Kidney tubule cell (primary cell): ENCODE data around the gene RASGEF1B.

Experiments used
- DNase-seq: peaks from one replicate; pipeline ENCODE4 v3.0.0-alpha.2; 2018; ENCODE audit warnings: low spot score

The RASGEF1B gene

DNA sequence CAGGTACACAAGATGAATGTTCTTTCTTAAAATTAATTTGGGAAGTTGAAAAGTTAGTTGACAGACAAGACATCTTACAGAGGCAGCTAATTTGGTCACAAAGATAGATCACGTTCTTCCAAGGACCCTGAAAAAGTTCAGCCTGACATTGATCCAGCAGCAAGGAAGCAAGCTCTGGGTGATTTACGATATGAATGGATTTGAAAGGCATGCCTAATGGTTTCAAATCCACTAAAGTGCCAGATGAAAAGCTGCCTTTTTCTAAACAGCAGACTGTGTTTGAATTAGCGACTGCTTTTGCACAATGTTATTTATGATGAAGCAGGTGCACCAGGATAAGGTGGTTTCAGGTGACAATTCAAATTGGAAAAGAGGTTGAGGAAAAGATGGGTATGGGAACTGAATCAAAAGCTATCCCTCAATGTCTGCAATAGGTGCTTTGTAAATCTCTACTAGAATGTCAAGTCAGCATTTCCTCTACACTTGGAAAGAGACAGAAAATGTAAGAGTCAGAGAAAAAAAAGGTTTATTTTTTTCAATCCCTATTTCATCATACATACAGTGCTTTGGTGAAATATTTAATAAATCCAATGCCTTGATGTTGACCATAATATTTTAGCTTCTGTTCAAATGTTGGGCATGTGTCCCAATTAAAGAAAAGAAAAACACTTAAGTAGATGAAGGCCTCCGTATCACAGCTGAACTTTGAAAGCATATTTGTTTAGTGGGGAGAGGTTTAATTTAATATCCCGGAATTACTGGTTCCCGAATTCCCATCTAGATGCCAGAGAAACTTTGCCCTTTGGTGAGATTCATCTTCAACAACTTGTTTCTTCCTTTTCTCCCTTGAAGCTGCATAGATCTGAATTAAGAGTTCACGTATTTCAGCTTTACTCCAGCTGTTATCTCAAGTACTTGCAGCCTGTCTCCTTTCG lies 6.0 kb downstream of the RASGEF1B start:
- DNase-seq = no peak

DNA sequence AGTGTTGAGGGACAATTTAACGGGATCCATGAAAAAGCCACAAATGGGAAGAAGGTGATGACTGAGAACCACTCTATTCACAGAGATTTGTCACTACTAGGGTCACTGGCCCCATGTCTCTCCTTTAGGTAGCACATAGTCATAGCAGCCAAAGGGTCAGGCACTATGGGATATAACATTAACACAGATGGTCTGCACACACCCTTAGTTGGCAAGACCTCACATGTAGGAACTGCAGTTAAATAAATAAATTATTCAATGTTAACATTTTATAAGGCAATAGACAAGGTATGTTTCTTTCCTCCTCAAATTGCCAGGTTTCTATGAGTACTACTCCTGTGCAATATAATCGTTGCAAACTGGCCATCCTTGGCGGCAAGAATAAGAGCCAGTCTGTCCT lies 10.9 kb downstream of the RASGEF1B start:
- DNase-seq = no peak

DNA sequence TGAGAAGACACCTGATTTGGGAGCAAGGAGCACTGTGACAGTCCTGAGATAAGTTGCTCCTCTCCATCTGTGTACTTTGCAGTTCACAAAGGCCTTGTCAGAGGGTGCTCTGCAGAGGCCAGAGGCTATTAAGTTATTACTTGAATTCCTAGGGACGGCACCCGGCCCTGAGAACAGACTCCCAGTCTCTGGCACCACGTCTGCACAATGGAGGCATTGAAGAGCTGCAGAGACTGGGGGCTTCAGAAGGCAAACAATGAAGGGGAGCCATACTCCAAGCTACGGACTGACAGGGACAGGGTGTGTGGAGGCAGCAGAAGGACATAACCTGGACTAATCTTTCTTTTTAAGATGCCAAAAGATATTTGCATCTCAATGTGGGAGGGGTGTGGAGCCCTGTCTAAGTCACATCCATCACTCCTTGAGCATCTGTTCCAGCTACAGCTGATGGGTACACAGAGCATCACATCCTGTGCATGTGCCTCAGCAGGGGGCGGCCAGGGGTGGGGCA lies 11.5 kb downstream of the RASGEF1B start:
- DNase-seq = no peak

DNA sequence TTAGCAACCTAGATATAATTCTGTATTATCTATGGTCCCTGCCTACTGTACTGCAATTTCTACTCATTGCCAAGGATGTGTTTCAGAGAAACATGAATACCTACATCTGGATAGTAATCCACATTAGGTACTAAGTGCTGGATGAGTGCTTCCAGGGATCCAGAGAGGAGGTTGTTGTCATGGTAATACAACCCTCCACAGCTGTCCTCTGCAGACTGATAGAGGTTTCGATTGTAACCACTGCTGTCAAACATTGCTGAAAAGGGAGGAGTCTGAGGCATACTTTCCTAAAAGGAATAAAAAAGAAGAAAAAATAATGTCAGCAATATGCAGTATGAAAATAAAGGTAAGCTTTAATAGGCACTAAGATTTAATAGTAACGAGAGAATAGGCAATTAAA lies 12.5 kb downstream of the RASGEF1B start:
- DNase-seq = no peak

DNA sequence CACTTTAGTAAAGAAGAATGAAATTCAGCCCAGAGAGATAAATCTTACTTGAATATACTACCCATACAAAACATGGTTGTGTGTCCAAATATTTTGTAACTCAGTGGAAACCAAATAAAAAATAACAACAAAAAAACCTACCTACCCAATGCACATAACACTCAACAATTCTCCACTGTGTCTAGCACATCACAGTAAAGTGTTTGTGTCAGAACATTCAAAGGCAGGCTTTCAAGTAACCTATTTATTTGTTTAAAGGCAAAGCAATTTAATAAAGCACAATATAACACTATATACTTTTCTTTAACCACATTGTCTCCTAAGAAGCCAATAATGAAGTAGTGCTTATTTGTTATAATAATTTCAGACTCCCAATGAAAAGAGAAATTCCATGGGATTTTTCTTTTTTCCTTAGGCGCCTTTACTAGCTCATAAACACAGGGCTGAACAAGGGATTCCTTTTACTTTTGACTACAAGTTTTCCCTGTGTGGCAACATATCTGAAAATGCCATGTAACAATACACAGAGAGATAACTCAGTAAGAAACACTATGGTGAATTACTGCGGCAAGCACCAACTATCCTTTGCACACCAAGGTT lies 13.7 kb downstream of the RASGEF1B start:
- no peak for DNase-seq

DNA sequence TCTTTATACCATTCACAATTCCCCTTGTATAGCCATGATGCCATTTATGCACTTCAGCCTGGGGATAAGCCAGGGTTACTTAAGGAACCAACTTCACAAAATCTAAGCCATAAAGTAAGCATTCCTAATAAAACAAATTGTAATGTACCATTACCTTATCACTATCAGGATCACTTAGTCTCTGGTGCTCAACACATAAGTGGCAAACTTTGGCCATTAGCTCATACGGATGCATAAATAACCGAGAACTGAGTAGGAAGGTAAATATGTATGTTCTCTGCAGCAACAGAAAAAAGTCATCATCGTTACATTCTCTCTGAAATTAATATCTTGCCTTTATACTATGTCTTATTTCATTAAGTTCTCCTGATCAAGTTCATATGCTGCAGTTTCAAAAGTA lies 14.4 kb downstream of the RASGEF1B start:
- no peak for DNase-seq

DNA sequence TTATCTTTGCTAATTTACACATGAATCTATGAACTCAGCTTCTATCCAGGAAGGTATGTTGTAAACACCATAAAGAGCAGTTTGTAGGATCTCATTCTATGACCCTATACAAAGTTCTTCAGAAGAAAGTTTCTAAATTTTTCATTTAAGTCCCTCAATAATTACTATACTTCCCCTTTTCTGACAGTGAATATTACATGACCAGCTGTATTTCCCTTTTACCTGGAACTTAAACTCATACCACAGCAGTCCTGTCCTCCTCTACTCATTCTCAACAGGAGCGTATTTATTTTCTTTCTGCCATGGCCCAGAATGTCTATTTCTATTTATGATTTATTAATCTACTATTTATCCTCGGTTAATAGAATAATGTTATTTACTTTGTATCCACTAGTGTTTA lies 15.8 kb downstream of the RASGEF1B start:
- no peak for DNase-seq

DNA sequence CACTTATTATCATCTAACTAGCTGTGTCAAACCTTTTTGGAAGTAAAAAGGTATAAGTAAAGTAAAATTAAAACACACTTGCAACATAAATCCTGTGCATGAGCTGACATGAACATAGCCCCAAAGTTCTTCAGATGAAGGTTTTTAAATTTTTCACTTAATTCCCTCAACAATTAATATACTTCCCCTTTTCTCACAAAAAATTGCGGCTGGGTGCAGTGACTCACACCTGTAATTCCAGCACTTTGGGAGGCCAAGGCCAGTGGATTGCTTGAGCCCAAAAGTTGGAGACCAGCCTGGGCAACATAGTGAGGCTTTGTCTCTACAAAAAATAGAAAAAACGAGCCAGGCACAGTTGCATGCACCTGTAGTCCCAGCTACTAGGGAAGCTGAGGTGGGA lies 16.8 kb downstream of the RASGEF1B start:
- no peak for DNase-seq

DNA sequence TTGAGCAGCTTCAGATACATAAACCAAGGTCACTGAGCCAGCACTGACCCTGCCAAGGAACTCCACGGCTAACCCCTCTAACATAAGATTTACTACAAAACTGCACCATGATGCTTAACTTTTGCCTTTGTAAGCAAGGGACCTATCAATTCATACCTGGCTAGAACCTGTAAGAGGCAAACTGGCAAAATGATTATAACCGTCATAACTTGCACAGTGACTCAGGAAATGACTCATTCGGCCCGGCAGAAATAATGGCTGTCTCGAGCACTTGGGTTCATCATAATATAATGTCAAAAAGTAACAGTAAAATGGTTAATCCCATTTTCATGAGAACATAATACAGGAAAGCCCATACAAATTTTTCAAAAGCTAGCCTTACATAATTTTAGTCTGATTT lies 17.2 kb downstream of the RASGEF1B start:
- DNase-seq = peak; percentile 38

DNA sequence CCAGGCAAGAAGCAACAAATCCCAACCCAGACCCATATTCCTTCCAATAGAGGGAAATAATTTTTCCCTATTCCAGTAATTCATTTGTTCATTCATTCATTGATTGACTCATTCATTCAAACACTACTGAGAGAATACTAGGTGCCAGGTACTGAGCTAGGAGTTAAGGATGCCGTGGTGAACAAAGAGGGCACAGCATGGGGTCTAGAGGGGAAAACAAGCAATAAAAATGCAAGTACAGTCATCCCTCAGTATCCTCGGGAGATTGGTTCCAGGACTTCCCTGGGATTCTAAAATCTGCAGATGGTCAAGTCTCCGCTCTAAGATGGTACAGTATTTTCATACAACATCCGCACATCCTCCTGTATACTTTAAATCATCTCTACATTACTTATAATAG lies 18.7 kb downstream of the RASGEF1B start:
- no peak for DNase-seq

DNA sequence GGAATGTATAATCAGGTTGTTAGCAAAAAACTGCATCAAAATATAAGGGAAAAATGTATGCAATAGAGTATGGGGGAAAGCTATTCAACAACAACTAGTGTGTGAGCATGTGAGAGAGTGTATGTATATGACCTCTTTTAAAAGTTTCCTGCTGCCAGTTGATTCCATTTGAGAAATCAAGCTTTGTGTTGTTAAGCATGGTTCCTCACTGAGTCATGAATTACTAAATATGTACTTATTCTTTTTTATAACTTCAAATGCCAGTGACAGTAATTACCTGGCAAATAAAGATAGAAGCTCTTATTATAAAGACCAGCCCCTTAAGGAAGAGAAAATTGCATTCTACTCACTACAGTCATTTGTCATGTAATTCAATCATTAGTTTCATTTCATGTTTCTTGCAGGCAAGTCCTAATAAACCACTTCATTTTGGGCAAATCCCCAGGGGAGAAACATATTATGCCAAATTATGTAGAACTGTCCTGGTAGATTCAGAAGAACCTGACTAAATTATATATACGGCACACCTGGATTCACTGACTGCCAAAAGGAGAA lies 19.2 kb downstream of the RASGEF1B start:
- DNase-seq = no peak

DNA sequence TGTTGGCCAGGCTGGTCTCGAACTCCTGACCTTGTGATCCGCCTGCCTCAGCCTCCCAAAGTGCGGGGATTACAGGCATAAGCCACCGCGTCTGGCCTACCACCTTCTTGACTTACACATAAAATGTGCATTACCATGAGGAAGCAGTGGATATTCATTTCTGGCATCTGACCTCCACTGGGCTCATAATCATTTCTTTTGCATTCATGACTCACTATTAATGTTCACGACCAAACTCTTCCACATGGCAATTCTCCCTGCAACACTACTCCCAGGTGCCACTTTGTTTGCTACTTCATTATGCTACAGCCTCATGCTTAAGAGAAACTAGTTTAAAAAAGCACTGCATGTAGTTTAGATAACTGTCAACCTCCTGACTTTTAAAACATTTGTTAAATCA lies 22.7 kb downstream of the RASGEF1B start:
- peak; percentile 17 for DNase-seq

DNA sequence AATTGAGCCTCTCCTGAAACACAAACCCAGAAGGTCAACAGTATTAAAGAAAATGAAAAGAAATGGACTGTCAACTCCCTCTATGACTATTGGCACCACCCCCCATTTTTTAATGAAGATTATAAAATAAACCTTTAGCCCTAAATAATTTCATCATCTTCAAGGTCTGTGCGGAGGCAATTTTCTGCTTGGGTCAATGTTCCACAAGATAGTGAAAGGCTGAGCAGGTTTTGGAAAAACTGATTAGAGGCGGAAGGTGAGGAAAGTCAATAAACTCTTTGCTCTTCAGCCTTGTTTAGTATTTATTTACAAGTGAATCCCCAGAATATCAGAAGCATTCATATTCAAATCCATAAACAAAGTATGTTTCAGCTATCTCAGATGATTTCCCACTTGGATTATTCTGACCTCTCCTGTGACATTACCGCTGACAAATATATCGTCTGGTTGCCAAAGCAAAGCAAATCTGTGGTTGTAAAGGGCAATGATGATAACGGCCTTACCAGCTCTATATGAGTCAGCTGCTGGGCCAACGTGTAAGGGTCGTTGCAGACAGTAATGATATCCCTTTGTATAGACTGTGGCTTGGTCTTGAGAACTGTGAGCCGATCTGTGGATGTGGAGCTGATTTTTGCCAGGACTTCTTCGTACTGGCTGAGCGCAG lies 24.0 kb downstream of the RASGEF1B start:
- DNase-seq = no peak

DNA sequence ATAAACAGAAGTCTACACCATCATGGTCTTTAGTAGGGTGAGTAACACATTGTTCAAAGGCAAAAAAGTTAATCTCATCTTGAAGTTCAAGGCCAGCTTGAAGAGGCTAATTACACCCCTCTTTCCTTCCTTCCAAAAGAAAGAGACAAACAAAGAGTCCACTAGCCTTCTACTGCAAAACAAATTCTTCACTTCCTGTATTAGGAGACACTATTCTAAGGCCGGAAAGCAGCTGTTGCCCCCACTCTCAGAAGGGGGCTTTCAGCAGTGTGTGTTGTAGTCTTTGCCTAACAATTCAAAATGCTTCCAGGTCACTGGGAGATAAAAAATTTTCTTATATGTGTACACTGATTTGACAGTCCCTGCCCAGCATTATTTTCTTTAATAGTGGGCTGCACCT lies 25.1 kb downstream of the RASGEF1B start:
- DNase-seq = no peak

DNA sequence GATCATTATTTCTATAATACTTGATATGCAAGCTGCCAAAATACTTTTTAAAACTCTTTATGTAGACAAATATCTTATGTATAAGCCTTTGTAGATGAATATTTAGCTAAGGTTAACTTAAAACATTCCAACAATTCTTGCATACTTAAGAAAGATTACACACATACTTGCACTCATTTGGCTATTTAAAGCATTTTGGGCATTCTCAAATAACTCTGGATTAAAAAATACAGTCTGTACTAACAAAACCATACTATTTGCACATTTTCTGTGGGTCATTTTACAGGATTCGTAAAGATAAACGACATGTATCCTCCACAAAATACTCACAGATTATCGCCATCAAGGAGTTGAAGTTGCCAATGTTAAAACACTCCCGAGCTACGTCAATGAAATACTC lies 26.5 kb downstream of the RASGEF1B start:
- no peak for DNase-seq

DNA sequence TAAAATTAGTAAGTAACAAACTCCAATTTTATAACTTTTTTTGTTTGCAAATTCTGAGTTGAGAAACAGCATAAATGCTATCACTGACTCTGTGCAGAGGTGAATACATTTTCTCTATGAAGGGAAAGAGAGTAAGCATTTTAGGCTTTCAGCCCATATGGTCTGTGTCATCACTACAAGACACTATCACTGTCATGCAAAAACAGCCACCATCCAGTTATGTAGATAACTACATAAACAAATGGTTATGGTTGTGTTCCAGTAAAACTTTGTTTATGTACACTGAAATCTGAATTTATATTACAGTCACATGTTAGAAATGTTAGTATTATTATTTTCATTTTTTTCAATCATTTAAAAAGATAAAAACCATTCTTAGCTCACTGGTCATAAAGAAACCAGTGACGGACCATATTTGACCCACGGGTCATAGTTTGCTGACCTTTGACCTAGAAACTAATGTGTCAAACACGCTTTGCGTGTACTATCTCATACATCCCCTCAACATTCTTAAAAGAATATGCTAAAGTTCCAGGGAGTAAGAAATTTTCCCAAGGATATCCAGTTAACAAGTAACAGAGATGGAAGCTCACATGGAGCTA lies 29.1 kb downstream of the RASGEF1B start:
- DNase-seq = no peak

DNA sequence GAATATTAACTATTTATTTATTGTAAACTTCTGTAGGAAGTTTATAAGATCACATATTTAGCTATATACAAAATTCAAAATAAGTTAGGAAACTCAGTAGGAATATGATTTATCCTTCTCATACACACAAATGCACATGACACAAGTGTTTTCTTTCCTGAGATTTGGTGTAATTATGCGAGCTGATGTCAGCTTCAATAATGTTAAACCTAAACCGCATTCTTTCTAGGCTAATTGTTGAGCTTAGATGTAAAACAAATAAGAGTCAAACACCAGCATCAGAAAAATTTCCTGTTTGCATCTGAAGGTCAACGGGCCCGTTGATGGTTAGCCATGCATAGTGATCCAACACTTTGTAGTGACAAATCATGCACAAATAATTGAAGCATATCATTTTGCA lies 30.8 kb downstream of the RASGEF1B start:
- no peak for DNase-seq

DNA sequence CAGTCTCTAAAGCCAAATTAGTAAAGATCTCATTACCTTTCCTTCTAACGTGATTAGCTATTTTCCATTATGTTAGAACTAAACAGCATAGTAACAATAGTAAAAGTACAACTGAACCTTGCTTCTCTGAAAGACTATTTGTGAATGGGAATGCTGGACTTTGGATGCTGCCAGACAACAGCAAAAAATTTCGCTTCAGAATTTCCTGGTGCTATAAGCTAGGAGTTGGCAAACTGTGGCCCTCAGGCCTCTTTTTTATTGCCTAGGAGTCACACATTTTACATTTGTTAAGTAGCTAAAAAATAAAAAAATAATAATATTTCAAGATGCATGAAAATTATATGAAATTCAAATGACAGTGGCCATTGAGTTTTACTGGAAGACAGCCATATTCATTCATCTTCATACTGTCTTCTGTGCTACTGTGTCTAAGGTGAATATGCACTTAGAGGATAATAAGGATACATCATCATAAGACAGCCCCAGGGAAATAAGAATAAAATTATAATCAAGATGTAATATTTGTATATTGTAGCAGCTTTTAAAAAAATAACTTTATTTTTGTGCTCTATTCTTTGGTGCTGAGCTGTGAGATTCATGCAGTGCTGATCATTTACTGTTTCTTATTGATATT lies 34.6 kb downstream of the RASGEF1B start:
- no peak for DNase-seq

DNA sequence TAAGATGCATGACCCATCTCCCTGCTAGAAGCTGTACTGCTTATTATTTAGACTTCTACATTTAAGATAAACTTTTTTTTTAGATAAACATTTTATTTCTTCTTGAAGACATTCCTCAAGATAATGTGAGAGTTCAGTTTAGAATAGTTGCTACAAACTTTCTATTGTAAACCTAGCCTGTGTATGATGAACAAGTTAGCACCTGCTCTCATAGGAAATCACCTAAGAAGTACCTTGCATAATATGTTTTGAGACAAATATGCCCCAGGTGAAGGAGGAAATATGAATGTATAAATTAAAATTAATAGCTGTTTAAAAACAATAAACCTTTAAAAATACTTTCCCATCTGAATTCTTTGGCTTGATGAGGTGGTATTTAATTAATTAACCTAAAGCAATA lies 35.6 kb downstream of the RASGEF1B start:
- DNase-seq = no peak

DNA sequence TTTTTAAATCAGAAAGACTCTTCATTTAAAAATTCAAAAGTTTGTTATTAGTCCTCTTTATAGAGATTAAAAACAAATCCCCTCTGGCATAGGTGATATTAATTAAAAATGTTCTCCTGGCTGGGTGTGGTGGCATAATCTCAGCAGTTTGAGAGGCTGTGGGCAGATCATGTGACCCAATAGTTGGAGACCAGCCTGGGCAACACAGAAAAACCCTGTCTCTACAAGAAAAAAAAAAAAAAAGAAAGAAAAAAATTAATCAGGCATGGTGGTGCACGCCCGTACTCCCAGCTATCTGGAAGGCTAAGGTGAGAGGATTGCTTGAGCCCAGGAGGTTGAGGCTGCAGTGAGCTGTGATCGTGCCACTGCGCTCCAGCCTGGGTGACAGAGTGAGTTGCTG lies 38.9 kb downstream of the RASGEF1B start:
- DNase-seq = no peak

DNA sequence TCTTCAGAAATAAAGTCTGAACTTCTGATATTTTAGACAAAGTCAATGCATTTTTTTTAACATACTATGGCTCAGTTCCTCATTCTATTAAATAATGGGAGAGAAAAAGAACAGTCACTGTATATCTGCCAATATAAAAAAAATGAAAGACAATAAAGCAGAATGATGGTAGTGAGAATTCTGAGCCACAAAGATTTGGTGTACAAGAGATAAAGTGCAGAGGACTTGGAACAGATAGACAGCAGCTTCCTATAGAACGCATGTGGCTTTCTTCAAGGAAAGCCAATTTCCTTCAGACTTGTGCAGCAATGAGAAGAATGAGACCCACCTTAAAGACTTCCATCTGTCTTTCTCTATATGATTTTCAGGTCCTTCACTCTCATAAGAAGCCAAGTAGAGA lies 39.7 kb downstream of the RASGEF1B start:
- DNase-seq = no peak

DNA sequence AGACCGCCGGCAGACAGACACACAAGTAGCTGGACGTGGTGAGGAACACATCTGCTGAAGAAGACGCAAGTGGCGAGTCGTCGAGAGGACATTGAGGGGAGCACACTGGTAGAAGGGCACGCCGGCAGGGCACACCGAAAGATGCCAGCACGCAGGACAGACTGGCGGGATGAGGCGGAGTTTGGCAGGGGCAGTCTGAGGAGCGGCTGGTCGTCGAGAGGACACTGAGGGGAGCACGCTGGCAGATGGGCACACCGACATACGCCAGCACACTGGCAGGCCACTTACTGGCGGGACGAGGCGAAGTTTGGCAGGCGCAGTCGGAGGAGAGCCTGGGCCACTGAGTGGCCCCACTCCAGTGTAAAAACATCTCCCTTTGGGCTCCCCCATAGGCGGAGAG lies 42.1 kb downstream of the RASGEF1B start:
- DNase-seq = no peak
